Measurements from ENCODE around the gene ARID5B. TPM values are rescaled to one million over a fixed set of nuclear protein-coding genes. Genes with fewer than 3 reads are reported as not detected.

ARID5B gene
- total and polyA plus RNA-seq, 2 donors: 11.3 to 18.6 TPM

GRCh38 chr10:62130948-62131347, 229.4 kb downstream of the ARID5B start:
- H3K9me3 ChIP-seq (ENCODE audit: control insufficient read depth in 2 of 2, insufficient read depth in 1 of 2, low read length in 1 of 2): peaks cover 0 to 3% of the 10 kb centered on the region in 2 donors
- no peak for DNase-seq (ENCODE audit: low read depth in 6 of 9, low spot score in 9 of 9)
- 95% methylated on average over 3 of the region's 3 CpGs for WGBS
- H3K4me1 ChIP-seq (ENCODE audit: control insufficient read depth in 2 of 2, insufficient read depth in 2 of 2, low read length in 2 of 2): no peaks in the 10 kb centered on the region
- no peak overlapping the region for H3K4me3 ChIP-seq (ENCODE audit: low read length in 2 of 2)
- H3K27me3 ChIP-seq (ENCODE audit: control insufficient read depth in 2 of 2, insufficient read depth in 1 of 2, low read length in 1 of 2): no peaks in the 10 kb centered on the region
- H3K36me3 ChIP-seq (ENCODE audit: control insufficient read depth in 2 of 2, insufficient read depth in 2 of 2, low read length in 1 of 2): no peaks in the 10 kb centered on the region
- no peak overlapping the region for H3K27ac ChIP-seq (ENCODE audit: low read depth in 1 of 2, low read length in 1 of 2)

- no peak overlapping the region for H3K4me3 ChIP-seq (ENCODE audit: low read length in 2 of 2)
- H3K9me3 ChIP-seq (ENCODE audit: control insufficient read depth in 2 of 2, insufficient read depth in 1 of 2, low read length in 1 of 2): peaks cover 0 to 3% of the 10 kb centered on the region in 2 donors
- no peaks in the 10 kb centered on the region for H3K27me3 ChIP-seq (ENCODE audit: control insufficient read depth in 2 of 2, insufficient read depth in 1 of 2, low read length in 1 of 2)
- H3K27ac ChIP-seq (ENCODE audit: low read depth in 1 of 2, low read length in 1 of 2): no peak overlapping the region
- no peaks in the 10 kb centered on the region for H3K4me1 ChIP-seq (ENCODE audit: control insufficient read depth in 2 of 2, insufficient read depth in 2 of 2, low read length in 2 of 2)
- H3K36me3 ChIP-seq (ENCODE audit: control insufficient read depth in 2 of 2, insufficient read depth in 2 of 2, low read length in 1 of 2): no peaks in the 10 kb centered on the region
- over 99% methylated on average over 4 of the region's 4 CpGs for WGBS
- no peak for DNase-seq (ENCODE audit: low read depth in 6 of 9, low spot score in 9 of 9)
Measured at GRCh38 chr10:62131724-62132123, 230.2 kb downstream of the ARID5B start.

- Histone ChIP-seq H3K4me1 (ENCODE audit: control insufficient read depth in 2 of 2, insufficient read depth in 2 of 2, low read length in 2 of 2) (no peaks in the 10 kb centered on the region), H3K36me3 (ENCODE audit: control insufficient read depth in 2 of 2, insufficient read depth in 2 of 2, low read length in 1 of 2) (no peaks in the 10 kb centered on the region), H3K27me3 (ENCODE audit: control insufficient read depth in 2 of 2, insufficient read depth in 1 of 2, low read length in 1 of 2) (no peaks in the 10 kb centered on the region), H3K9me3 (ENCODE audit: control insufficient read depth in 2 of 2, insufficient read depth in 1 of 2, low read length in 1 of 2) (peaks cover 0 to 9% of the 10 kb centered on the region in 2 donors), H3K27ac (ENCODE audit: low read depth in 1 of 2, low read length in 1 of 2) (no peak overlapping the region), H3K4me3 (ENCODE audit: low read length in 2 of 2) (no peak overlapping the region)
- peak in 1 of 9 donors; percentile 26 for DNase-seq (ENCODE audit: low read depth in 6 of 9, low spot score in 9 of 9)
Measured at GRCh38 chr10:62133618-62134017, 232.1 kb downstream of the ARID5B start.

GRCh38 chr10:62136931-62137330, 235.4 kb downstream of the ARID5B start:
- Histone ChIP-seq H3K27me3 (ENCODE audit: control insufficient read depth in 2 of 2, insufficient read depth in 1 of 2, low read length in 1 of 2) (no peaks in the 10 kb centered on the region), H3K9me3 (ENCODE audit: control insufficient read depth in 2 of 2, insufficient read depth in 1 of 2, low read length in 1 of 2) (peaks cover 0 to 5% of the 10 kb centered on the region in 2 donors), H3K27ac (ENCODE audit: low read depth in 1 of 2, low read length in 1 of 2) (no peak overlapping the region), H3K36me3 (ENCODE audit: control insufficient read depth in 2 of 2, insufficient read depth in 2 of 2, low read length in 1 of 2) (no peaks in the 10 kb centered on the region), H3K4me3 (ENCODE audit: low read length in 2 of 2) (no peak overlapping the region), H3K4me1 (ENCODE audit: control insufficient read depth in 2 of 2, insufficient read depth in 2 of 2, low read length in 2 of 2) (no peaks in the 10 kb centered on the region)
- 96% methylated on average over 3 of the region's 3 CpGs for WGBS
- no peak for DNase-seq (ENCODE audit: low read depth in 6 of 9, low spot score in 9 of 9)

Other genes with a start within 250 kb of the ARID5B start
- gene CABCOCO1, start 238.8 kb upstream of the ARID5B start, total RNA-seq: 0.14 TPM
- gene CABCOCO1, start 238.8 kb upstream of the ARID5B start, polyA plus RNA-seq: 0.43 TPM

Measured in thymus (tissue), 11 donors.